GM12801 (cell line): ENCODE measurements around the gene C2orf80.

Experiments used
- TF ChIP-seq, protein P1 (sequence below): IDR thresholded peaks from one replicate; pipeline ENCODE4 v1.5.1; 2011; ENCODE audit warnings: control low read depth; ENCODE audit not compliant: insufficient read length; ENCODE audit errors: extremely low read depth

Gene C2orf80

DNA sequence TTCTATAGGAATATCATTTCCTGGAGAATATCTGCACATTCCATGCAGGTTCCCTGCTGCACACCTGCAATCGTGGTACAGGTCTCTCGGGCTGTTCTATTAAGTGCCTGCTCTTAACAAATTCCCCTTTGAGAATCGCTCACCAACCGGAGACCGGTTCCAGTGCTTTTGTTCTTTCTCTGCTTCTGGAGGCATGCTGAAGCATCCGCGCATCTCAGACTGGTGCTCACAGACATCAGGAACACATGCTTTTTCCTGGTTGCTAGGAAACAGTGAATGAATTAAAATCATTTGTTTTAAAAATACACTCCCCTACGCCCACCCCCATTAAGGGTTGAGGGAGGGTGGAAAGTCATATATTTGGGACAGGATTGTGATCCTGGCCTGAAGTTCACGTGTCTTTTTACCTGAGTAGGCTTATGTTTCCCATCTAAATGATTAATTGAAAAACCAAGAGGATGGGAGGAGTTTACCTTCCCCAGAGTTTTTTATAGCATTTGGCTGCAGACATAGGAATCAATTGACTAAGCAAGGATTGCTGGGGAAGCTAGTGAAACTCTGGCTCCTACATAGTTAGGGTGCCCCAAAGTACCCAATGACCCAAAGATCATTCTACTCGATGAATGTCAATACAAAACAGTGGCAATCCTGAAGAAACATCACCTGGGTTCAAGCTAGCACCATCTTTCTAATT, at the start of gene C2orf80:
C2orf80 (minus strand) TSS at position 221 of the 694 bp plus-strand sequence. CDS start 3,044 bp downstream, outside the sequence.
- TF ChIP-seq, protein P1, sequence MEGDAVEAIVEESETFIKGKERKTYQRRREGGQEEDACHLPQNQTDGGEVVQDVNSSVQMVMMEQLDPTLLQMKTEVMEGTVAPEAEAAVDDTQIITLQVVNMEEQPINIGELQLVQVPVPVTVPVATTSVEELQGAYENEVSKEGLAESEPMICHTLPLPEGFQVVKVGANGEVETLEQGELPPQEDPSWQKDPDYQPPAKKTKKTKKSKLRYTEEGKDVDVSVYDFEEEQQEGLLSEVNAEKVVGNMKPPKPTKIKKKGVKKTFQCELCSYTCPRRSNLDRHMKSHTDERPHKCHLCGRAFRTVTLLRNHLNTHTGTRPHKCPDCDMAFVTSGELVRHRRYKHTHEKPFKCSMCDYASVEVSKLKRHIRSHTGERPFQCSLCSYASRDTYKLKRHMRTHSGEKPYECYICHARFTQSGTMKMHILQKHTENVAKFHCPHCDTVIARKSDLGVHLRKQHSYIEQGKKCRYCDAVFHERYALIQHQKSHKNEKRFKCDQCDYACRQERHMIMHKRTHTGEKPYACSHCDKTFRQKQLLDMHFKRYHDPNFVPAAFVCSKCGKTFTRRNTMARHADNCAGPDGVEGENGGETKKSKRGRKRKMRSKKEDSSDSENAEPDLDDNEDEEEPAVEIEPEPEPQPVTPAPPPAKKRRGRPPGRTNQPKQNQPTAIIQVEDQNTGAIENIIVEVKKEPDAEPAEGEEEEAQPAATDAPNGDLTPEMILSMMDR, result no peak

DNA sequence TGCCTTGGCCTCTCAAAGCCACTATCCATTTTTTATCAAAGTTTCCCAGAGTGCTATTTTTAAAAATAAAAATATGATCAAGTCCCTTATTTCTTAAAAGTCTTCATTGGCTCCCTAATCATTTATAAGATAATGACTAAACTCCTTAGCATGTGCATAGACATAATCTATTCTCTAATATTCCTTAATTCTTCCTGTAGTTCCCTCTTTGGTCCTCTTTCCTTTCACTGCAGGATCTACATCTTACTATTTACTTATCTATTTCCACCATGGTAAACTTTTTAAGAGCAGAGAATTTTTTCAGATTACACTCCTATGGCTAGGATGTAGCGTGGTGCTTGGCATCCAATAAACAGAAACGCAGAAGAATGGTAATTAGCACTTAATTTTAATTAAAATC, 46.0 kb upstream of the C2orf80 start:
- TF ChIP-seq, protein P1, result no peak

- TF ChIP-seq, protein P1, result no peak
Measured at GRCh38 chr2:208234786-208235185, 45.0 kb upstream of the C2orf80 start.

DNA sequence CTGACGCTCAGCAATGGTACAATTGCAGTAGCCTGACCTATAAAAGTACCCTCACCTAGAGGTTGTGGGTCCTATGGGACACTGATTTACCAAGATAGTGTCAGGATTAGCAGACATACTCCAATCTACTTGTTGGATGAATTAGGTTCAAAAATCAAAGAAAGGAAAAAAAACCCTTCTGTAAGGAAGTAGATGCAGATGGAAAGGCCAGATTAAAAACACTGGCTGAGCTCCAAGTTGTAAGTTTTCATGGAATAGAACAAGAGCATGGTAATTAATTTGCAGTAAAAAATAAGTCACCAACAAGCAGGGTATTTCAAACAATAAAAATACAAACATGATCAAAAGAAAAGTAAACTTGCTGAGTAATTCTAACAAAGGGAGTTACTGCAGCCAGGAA, 38.6 kb upstream of the C2orf80 start:
- TF ChIP-seq, protein P1, result no peak

DNA sequence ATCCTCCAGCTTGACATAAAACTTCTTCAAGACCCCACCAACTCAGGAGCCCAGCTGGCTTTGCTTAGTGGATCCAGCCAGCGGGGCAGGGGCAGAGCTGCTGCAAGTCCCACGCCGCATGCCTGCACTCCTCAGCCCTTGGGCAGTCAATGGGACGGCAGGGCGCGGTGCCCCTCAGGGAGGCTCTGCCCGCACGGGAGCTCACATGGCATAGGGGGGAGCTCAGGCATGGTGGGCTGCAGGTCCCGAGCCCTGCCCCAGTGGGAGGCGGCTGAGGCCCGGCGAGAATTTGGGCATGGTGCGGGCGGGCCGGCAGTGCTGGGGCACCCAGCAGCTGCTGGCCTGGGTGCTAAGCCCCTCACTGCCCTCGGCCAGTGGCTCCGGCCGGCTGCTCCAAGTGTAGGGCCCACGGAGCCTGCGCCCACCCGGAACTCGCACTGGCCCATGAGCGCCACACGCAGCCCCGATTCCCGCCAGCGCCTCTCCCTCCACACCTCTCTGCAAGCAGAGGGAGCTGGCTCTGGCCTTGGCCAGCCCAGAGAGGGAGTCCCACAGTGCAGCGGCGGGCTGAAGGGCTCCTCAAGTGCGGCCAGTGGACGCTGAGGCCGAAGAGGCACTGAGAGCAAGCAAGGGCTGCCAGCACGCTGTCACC, 37.9 kb upstream of the C2orf80 start:
- TF ChIP-seq, protein P1, result no peak

DNA sequence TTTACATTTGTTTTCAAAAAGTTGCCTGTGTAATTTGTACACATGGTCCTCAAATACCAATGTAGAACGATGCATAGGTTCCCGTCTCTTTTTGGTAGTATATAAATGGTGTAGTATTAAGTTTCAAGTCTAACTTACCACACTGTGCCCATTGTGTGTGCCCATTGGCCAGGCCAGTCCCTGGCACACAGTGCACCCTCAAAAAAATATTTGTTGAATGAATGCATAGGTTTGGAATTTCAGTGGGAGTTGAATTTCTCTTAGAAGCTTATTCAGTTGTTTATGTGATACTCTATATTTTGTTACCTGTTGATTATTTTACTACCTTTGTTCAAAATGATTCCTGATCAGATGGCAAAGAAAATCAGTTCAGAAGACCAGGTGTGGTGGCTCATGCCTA, 35.0 kb upstream of the C2orf80 start:
- TF ChIP-seq, protein P1, result no peak

DNA sequence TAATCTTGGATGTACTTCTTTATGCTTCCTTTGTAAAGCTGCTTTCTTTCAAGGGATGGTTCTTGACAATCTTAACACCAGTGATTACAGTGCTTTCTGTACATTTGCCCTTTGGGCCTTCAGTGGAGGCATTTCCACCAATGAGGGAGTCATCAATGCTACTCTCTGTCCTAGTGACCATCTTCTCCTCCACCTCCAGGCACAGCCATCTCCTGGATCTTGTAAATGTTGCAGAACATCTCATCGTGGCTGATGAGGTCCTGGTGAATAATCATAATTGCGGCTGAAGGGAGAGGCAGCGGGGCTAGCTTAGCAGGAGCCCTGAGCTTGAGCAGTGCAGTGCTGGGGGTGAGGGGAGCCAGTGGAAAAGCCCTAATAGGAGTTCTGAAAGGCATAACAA, 32.5 kb upstream of the C2orf80 start:
- TF ChIP-seq, protein P1, result no peak
